RWPE1 (cell line): ENCODE results near the gene PLEKHM3.

Experiments
- CTCF ChIA-PET: fragments of 350-600 bp; sonication (Branson Sonifier 250); formaldehyde crosslinking; extraction: SDS; loops from one replicate; lab custom pipeline; 2021; lab: Yijun Ruan, JAX
- POLR2A ChIA-PET: fragments of 400-600 bp; formaldehyde crosslinking; extraction: SDS; loops from one replicate; lab custom pipeline; 2020; ENCODE audit warnings: antibody characterized with exemption; ENCODE audit not compliant: low non-redundant PET; lab: Yijun Ruan, JAX
- DNase-seq: peaks from one replicate; pipeline ENCODE4 v3.0.0; 2012; ENCODE audit warnings: low spot score
- H3K27ac ChIP-seq: fragments of 450-650 bp; 2 replicates; pipeline ENCODE4 v1.5.1; 2017
- TF ChIP-seq, protein P1 (sequence below): fragments of 450-650 bp; conservative IDR thresholded peaks from 2 replicates; pipeline ENCODE4 v1.5.1; 2017; ENCODE audit warnings: low read depth, mild to moderate bottlenecking

The PLEKHM3 gene

GRCh38 chr2:207938415-207938814 is 86.9 kb downstream of the PLEKHM3 start:
- TF ChIP-seq, protein P1, sequence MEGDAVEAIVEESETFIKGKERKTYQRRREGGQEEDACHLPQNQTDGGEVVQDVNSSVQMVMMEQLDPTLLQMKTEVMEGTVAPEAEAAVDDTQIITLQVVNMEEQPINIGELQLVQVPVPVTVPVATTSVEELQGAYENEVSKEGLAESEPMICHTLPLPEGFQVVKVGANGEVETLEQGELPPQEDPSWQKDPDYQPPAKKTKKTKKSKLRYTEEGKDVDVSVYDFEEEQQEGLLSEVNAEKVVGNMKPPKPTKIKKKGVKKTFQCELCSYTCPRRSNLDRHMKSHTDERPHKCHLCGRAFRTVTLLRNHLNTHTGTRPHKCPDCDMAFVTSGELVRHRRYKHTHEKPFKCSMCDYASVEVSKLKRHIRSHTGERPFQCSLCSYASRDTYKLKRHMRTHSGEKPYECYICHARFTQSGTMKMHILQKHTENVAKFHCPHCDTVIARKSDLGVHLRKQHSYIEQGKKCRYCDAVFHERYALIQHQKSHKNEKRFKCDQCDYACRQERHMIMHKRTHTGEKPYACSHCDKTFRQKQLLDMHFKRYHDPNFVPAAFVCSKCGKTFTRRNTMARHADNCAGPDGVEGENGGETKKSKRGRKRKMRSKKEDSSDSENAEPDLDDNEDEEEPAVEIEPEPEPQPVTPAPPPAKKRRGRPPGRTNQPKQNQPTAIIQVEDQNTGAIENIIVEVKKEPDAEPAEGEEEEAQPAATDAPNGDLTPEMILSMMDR: no peak
- H3K27ac ChIP-seq: no peak overlapping the region
- CTCF ChIA-PET: no interaction called here
- POLR2A ChIA-PET: no interaction called here
- no peak for DNase-seq

DNA sequence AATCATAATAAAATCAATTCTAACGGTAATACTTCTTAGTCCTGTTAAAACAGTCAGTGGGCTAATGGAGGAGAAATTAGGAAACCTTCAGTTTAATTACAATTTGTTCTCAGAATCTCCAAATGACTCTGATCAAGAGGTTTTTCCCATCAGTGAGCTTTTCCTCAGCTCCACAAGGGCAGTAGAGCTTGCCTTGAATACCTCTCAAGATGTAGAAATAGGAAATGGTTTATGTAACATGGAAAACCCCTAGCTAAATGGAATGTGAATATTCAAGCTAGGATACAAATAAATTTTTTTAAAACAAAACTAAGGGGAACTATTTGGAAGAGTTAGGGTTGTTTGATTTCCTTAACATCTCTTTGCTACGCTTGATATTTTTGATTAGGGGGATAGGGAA is 87.5 kb downstream of the PLEKHM3 start:
- DNase-seq: no peak
- ChIA-PET CTCF (no interaction called here), POLR2A (no interaction called here)
- TF ChIP-seq, protein P1: no peak
- H3K27ac ChIP-seq: no peak overlapping the region

- TF ChIP-seq, protein P1: no peak
- DNase-seq: no peak
- CTCF ChIA-PET: no interaction called here
- no peak overlapping the region for H3K27ac ChIP-seq
- POLR2A ChIA-PET: no interaction called here
Observed at GRCh38 chr2:207937253-207937652, 88.1 kb downstream of the PLEKHM3 start.

GRCh38 chr2:207936380-207936779 is 88.9 kb downstream of the PLEKHM3 start:
- CTCF ChIA-PET: interaction anchor here (0.6 to 1.6 kb wide), 3 partner anchors 104 to 191 kb away, joined by 4 to 7 read pairs (median 5); no protein-coding TSS in a partner anchor
- H3K27ac ChIP-seq: no peak overlapping the region
- POLR2A ChIA-PET: no interaction called here
- TF ChIP-seq, protein P1: no peak
- DNase-seq: no peak

- no peak for DNase-seq
- TF ChIP-seq, protein P1: no peak
- H3K27ac ChIP-seq: no peak overlapping the region
- CTCF ChIA-PET: interaction anchor here (0.6 to 1.6 kb wide), 3 partner anchors 104 to 190 kb away, joined by 4 to 7 read pairs (median 5); no protein-coding TSS in a partner anchor
- POLR2A ChIA-PET: no interaction called here
Observed at GRCh38 chr2:207935991-207936370, 89.3 kb downstream of the PLEKHM3 start.

DNA sequence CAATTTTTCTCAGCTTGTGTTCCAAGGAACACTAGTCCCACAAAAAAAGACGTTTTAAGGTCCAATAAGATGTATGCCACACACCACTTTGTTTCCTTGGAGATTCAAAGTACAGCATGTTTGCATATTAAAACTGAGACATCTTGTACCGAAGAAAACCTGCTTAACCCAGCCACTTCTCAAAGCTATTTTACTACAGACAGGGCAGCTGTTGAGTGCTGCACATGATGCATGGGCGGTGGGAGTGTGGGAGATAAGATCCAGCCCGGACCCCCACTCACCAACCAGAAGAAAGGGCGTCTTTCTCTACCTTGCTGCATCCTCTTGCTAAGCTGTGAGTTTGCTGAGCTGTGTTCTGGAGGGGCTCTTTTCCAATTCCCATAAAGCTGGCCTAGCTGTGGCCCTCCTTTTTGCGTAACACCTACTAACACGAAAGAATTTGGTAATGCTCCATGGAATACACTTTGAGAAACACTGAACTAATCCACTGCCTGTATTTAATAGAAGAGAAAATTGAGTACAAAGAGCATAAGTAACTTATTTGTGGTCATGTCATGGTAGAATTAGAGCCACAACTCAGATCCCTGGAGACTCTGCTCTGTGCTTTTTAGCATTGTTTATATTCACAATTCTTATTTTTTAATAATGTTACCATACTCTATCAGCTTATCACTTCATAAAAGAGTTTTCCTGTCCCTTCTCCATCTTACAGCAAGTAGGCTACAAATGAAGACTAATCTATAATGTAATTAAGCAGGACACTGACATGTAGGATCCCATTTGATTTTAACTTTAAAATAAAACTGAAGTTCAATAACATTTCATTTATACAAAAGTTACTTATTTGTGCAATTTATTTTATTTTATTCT is 90.0 kb downstream of the PLEKHM3 start:
- POLR2A ChIA-PET: no interaction called here
- no peak for DNase-seq
- H3K27ac ChIP-seq: no peak overlapping the region
- TF ChIP-seq, protein P1: no peak
- CTCF ChIA-PET: interaction anchor here (0.6 to 1.6 kb wide), 4 partner anchors 21 to 137 kb away, joined by 3 to 7 read pairs (median 4); no protein-coding TSS in a partner anchor
